CD1c-positive myeloid dendritic cell (primary cell): ENCODE data around the gene RRAS.

Experiments used
- DNase-seq: peaks from one replicate; pipeline ENCODE4 v3.0.0-alpha.2; 2016; ENCODE audit errors: extremely low spot score

Gene RRAS

GRCh38 chr19:49595819-49596404 lies 44.0 kb downstream of the RRAS start:
- DNase-seq: no peak

- DNase-seq: no peak
These were observed 44.7 kb downstream of the RRAS start for GRCh38 chr19:49594993-49595818.

GRCh38 chr19:49594157-49594992 lies 45.6 kb downstream of the RRAS start:
- no peak for DNase-seq

GRCh38 chr19:49593233-49594113 lies 46.5 kb downstream of the RRAS start:
- DNase-seq: peak; percentile 88

- no peak for DNase-seq
These were observed 47.3 kb downstream of the RRAS start for GRCh38 chr19:49592486-49593232.

GRCh38 chr19:49591731-49592485 lies 48.0 kb downstream of the RRAS start:
- peak; percentile 17 for DNase-seq

GRCh38 chr19:49590971-49591730 lies 48.8 kb downstream of the RRAS start, which contains the start of gene PRR12:
Gene PRR12 (plus strand): TSS chr19:49591182. CDS start chr19:49591655, 473 bp downstream.
- peak; percentile 70 for DNase-seq

- peak; percentile 95 for DNase-seq
These were observed 49.6 kb downstream of the RRAS start for GRCh38 chr19:49590071-49590970.

GRCh38 chr19:49589502-49589905 lies 50.4 kb downstream of the RRAS start:
- DNase-seq: peak; percentile 18

GRCh38 chr19:49588365-49589122 lies 51.4 kb downstream of the RRAS start:
- no peak for DNase-seq

GRCh38 chr19:49587227-49587626 lies 52.7 kb downstream of the RRAS start:
- DNase-seq: no peak
